Vagina (tissue), 2 donors: ENCODE data around the gene SLC34A1.

ENCODE experiments used
- CTCF ChIP-seq, 3 experiments: fragments of 450-650 bp in 2 of 3; fragments of 200-600 bp in 1 of 3; sonication (generic) in 1 of 3; IDR thresholded peaks; one replicate each; pipeline ENCODE4 v1.5.1; 2017 to 2019; ENCODE audit warnings: antibody characterized with exemption in 3 of 3, mild to moderate bottlenecking in 2 of 3, moderate library complexity in 2 of 3
- POLR2A ChIP-seq, 2 donors: fragments of 450-650 bp; IDR thresholded peaks; one replicate each; pipeline ENCODE4 v1.6.1; 2017; ENCODE audit warnings: antibody characterized with exemption in 2 of 2, mild to moderate bottlenecking in 2 of 2, moderate library complexity in 2 of 2

GRCh38 chr5:177372910-177373309, 11.3 kb upstream of the SLC34A1 start:
- TF ChIP-seq POLR2A (IDR thresholded peaks at IDR 0.05) = no peak
- TF ChIP-seq CTCF (IDR thresholded peaks at IDR 0.05) = no peak
